Measurements from ENCODE around the gene PDIA5.

Gene PDIA5

DNA sequence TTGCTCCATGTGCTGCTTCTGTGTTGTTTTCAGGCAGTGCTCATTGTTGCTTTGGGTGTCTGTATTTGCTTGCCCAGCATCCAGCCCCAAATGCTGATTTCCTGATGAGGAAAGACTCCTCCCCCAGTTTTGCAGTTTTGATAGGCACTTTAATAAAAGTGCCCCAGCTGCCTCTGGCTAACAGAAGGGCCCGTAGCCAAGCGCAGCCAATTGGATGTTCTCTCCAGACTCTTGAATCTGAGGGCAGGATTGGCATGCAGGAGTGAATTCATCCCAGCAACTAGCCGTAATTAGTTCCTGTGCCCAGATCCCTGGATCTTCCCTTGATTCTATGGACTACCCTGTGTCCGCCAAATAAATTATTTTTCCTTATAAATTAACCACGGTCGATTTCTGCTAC lies 24.4 kb upstream of the PDIA5 start:
- TF ChIP-seq, protein P1, sequence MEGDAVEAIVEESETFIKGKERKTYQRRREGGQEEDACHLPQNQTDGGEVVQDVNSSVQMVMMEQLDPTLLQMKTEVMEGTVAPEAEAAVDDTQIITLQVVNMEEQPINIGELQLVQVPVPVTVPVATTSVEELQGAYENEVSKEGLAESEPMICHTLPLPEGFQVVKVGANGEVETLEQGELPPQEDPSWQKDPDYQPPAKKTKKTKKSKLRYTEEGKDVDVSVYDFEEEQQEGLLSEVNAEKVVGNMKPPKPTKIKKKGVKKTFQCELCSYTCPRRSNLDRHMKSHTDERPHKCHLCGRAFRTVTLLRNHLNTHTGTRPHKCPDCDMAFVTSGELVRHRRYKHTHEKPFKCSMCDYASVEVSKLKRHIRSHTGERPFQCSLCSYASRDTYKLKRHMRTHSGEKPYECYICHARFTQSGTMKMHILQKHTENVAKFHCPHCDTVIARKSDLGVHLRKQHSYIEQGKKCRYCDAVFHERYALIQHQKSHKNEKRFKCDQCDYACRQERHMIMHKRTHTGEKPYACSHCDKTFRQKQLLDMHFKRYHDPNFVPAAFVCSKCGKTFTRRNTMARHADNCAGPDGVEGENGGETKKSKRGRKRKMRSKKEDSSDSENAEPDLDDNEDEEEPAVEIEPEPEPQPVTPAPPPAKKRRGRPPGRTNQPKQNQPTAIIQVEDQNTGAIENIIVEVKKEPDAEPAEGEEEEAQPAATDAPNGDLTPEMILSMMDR (IDR thresholded peaks at IDR 0.05; ENCODE audit: extremely low read depth, missing control alignments) = no peak
- no peak for DNase-seq (ENCODE audit: low spot score)

DNA sequence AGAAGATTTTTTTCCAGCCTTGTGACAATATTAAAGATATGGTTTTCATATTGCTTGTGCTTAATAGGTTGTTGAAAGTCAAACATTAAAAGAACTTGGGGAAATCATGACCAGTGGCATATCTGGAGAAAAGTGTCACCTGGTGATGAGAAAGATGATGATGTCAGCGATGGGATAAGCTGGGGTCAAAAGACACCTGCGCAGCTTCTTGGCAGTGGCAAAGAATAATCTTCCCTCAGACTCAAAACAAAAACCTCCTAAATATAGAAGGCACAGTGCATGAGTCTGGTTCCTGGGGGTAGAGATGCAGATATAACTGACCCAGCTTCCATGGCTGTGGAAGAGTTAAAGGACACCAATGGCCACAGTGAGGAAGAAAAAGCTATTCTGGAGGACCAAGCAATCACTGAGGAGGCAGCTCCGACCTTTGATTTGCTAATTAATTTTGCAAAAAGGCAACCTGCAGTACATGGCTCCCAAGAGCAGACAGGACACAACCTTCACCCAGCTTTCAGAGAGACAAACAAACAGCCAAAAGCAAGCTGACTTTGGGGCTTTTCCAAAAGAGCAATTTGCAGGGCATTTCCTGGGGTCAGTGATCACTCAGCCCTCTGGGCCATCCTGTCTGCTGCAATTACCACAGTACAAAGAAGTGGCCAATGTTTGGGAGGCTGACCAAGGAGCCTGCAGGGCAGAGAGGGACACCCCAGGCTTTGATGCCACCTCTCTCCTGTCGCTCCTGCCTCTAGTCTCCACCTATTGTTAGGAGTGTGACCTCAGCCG lies 21.7 kb upstream of the PDIA5 start:
- DNase-seq (ENCODE audit: low spot score) = no peak
- TF ChIP-seq, protein P1 (IDR thresholded peaks at IDR 0.05; ENCODE audit: extremely low read depth, missing control alignments) = no peak

DNA sequence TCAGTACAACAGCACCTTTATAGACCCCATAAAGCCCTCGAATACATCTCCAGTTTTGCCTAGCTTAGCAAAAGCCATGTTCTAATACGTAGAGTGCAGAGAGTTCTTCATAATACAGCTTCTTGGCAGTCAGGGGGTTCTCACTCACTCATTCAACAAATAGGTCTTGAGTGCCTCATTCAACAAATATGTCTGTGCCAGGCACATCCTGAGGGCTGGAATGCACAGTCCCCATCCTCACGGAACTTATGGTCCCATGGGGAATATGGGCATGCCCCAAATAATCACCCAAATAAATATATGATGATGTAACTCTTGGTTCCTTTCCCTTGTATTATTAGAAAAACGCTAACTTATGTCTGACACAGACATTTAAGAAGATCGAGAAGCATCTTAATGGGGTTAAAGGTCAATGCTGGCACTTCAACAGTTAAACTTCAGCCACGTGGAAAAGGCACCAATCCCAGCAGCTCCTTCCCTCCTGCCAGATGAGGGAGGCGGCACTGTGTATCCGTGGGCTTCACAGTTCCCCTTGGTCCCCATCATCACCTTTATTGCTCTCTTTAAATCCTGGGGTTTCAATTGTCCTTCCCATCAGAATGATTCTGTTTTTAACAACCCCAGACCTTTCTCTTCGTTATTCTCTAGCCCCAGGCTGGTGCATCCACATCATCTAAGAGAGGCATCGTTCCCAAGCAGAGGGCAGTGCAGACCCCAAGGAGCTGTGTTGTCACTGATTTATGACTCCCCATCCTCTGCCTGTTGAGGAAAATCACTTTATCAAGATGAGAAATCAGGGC lies 20.4 kb upstream of the PDIA5 start:
- TF ChIP-seq, protein P1 (IDR thresholded peaks at IDR 0.05; ENCODE audit: extremely low read depth, missing control alignments) = no peak
- no peak for DNase-seq (ENCODE audit: low spot score)

DNA sequence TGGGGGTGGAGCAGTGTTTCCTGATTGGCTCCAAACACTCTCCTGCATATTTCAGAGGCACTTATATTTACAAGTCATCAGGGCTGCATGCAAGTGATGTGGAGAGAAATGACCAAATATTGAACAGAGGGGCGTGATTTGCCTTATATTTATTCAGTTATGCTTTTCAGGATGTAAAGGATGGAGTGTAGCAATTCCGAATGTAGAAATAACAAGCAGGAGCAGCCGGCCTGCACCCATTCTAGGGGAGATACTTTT lies 19.8 kb upstream of the PDIA5 start:
- TF ChIP-seq, protein P1 (IDR thresholded peaks at IDR 0.05; ENCODE audit: extremely low read depth, missing control alignments) = no peak

DNA sequence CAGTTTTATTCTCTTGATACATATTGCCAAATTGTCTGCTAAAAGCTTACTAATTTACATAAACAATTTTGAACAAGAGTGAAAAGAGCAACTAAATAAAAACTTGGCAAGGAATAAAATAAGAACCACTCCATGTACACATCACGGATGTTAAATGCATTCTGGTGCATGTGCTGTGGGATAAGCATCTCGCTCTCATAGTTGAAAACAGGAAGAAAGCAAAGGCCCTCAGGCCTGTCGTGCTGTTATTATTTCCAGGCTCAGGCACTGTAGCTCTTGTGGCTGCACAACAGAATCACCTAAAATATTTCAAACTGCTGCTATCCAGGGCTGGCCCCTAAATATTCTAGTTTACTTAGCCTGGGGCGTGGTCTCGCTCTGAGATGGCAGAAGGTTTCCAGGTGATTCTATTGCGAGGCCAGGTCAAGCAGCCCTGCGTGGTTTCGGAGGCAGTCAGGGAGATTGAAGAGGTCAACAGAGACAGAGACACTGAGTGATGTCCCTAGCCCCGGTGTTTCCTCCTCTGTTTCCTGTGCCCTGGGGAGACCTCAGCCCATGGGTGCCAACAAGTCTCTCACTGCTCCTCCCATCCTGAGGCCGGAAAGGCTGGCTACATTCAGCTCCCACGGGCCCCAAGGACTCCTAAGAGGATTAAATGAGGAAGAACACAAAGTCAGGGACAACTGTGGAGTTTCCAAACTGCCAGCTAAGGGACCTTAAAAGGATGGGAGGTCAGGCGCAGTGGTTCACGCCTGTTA lies 18.2 kb upstream of the PDIA5 start:
- DNase-seq (ENCODE audit: low spot score) = no peak
- TF ChIP-seq, protein P1 (IDR thresholded peaks at IDR 0.05; ENCODE audit: extremely low read depth, missing control alignments) = no peak

More for the DNA sequence above, 19.8 kb upstream of the PDIA5 start:
- no peak for DNase-seq (ENCODE audit: low spot score)

DNA sequence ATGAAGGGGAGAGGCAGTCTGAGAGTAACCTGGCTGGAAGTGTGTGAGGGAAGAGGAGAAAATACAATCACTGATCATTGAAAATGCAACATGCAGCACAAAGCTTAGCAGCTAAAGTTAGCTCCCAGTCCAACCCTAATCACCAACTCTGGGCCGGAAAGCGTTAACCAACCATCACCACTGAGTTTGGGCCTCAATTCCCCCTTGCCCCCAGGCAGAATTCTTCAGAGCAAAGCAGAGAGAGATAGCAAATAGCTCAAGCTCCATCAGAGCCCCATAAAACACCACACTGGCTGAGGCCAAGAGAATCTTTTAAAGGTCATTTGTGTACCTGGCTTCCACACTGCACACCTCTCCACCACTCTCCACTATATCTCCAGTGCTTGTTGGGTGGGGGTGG lies 16.2 kb upstream of the PDIA5 start:
- no peak for DNase-seq (ENCODE audit: low spot score)
- TF ChIP-seq, protein P1 (IDR thresholded peaks at IDR 0.05; ENCODE audit: extremely low read depth, missing control alignments) = no peak

DNA sequence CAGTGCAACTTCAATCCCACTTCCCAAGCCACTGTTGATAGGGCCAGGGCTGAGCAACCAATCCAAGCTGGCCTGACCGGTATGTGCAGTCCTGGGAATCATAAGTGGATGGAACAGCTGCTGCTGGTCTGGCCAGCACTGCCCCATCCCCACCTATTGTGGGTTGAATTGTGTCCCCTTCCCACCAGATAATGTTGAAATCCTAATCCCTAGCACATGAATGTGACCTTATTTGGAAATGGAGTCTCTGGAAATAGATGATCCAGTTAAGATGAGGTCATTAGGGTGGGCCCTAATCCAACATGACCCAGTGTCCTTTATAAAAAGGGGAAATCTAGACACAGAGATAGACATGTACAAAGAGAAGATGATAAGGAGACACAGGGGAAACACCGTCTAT lies 13.7 kb upstream of the PDIA5 start:
- TF ChIP-seq, protein P1 (IDR thresholded peaks at IDR 0.05; ENCODE audit: extremely low read depth, missing control alignments) = no peak
- no peak for DNase-seq (ENCODE audit: low spot score)

Measured in GM20000 (cell line).